GM12891 (cell line): ENCODE measurements around the gene SLC5A9.

Experiments used
- PAX5 ChIP-seq: IDR thresholded peaks from 2 replicates; pipeline ENCODE4 v1.6.1; 2011; ENCODE audit warnings: low read length, moderate library complexity, mild to moderate bottlenecking; ENCODE audit not compliant: insufficient read depth, severe bottlenecking
- POLR2A ChIP-seq: IDR thresholded peaks from 2 replicates; pipeline ENCODE4 v1.6.1; 2011; ENCODE audit warnings: low read depth, low read length, control low read depth
- POLR2AphosphoS5 ChIP-seq: IDR thresholded peaks from 2 replicates; pipeline ENCODE4 v1.6.1; 2011; ENCODE audit warnings: low read depth, low read length, control low read depth
- SPI1 ChIP-seq: IDR thresholded peaks from 2 replicates; pipeline ENCODE4 v1.6.1; 2011; ENCODE audit warnings: low read depth, low read length, control low read depth

DNA sequence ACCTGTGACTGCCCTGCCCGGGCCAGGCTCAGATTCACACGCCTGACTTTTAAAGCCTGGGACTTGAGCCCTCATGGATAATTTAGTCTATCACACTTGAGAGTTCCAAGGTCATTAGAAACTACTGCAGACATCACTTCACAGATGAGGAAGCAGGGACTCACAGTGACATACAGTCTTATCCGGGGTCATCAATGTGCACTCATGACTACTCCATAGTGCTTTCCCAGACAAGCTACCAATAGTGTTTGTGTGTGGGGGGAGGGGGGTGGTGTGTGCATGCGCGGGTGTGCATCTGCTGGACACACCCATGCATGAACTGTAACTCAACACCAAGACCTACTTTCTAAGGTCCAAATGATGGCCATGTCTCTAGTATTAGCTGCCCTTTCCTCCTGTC, 16.1 kb upstream of the SLC5A9 start:
- TF ChIP-seq POLR2AphosphoS5 (no peak), PAX5 (no peak), POLR2A (no peak), SPI1 (no peak)
